COLO668 (cell line): ENCODE measurements around the gene HERPUD1.
A peak's percentile ranks its signal among the peaks of the same experiment; 100 is the strongest.
"Not testable (repeated sequence)": the region's sequence is repeated elsewhere in the genome, so short reads cannot be mapped to it uniquely, and the experiment has no call there.

Source experiments
- DNase-seq: peaks from one replicate; lab custom pipeline; 2025; ENCODE audit not compliant: unreplicated experiment; lab: John Stamatoyannopoulos, UW

HERPUD1 gene

GRCh38 chr16:56931892-56932720 is at the start of gene HERPUD1:
TSS of gene HERPUD1 (plus strand) at chr16:56932142. CDS start at chr16:56932245, 103 bp downstream.
- DNase-seq: peak; percentile 98

- no peak for DNase-seq
Observed at GRCh38 chr16:56883586-56883985, 48.4 kb upstream of the HERPUD1 start.

GRCh38 chr16:56884026-56884582 is 47.8 kb upstream of the HERPUD1 start:
- no peak for DNase-seq

- DNase-seq: not testable (repeated sequence)
Observed at GRCh38 chr16:56884929-56885328, 47.0 kb upstream of the HERPUD1 start.

GRCh38 chr16:56885446-56886162 is 46.3 kb upstream of the HERPUD1 start:
- DNase-seq: no peak

GRCh38 chr16:56886296-56886695 is 45.6 kb upstream of the HERPUD1 start:
- DNase-seq: no peak

GRCh38 chr16:56886826-56887225 is 45.1 kb upstream of the HERPUD1 start:
- DNase-seq: no peak

GRCh38 chr16:56888806-56889205 is 43.1 kb upstream of the HERPUD1 start:
- DNase-seq: no peak

- no peak for DNase-seq
Observed at GRCh38 chr16:56889206-56889605, 42.7 kb upstream of the HERPUD1 start.

- no peak for DNase-seq
Observed at GRCh38 chr16:56891685-56892084, 40.3 kb upstream of the HERPUD1 start.

GRCh38 chr16:56892705-56893104 is 39.2 kb upstream of the HERPUD1 start:
- no peak for DNase-seq

- no peak for DNase-seq
Observed at GRCh38 chr16:56894331-56894917, 37.5 kb upstream of the HERPUD1 start.

- DNase-seq: no peak
Observed at GRCh38 chr16:56895813-56896212, 36.1 kb upstream of the HERPUD1 start.

GRCh38 chr16:56896244-56896643 is 35.7 kb upstream of the HERPUD1 start:
- no peak for DNase-seq

GRCh38 chr16:56897026-56897799 is 34.7 kb upstream of the HERPUD1 start:
- DNase-seq: peak; percentile 6

GRCh38 chr16:56898847-56899246 is 33.1 kb upstream of the HERPUD1 start:
- no peak for DNase-seq

GRCh38 chr16:56903866-56904265 is 28.1 kb upstream of the HERPUD1 start:
- DNase-seq: no peak

GRCh38 chr16:56907401-56907800 is 24.5 kb upstream of the HERPUD1 start:
- DNase-seq: no peak

- no peak for DNase-seq
Observed at GRCh38 chr16:56909527-56909979, 22.4 kb upstream of the HERPUD1 start.

- no peak for DNase-seq
Observed at GRCh38 chr16:56910112-56910511, 21.8 kb upstream of the HERPUD1 start.
